GM19193 (cell line): ENCODE data around the gene CPT1A.

Source experiments
- POLR2A ChIP-seq: IDR thresholded peaks from 4 replicates; pipeline ENCODE4 v1.6.1; 2011; ENCODE audit not compliant: insufficient read depth, insufficient read length; ENCODE audit errors: extremely low read depth

Gene CPT1A

GRCh38 chr11:68859123-68859522, 17.4 kb upstream of the CPT1A start:
- TF ChIP-seq POLR2A, result no peak

GRCh38 chr11:68857037-68857586, 15.4 kb upstream of the CPT1A start:
- no peak for TF ChIP-seq POLR2A

GRCh38 chr11:68855205-68855981, 13.7 kb upstream of the CPT1A start:
- TF ChIP-seq POLR2A, result no peak

- no peak for TF ChIP-seq POLR2A
Observed at GRCh38 chr11:68854273-68854958, 12.7 kb upstream of the CPT1A start.

- no peak for TF ChIP-seq POLR2A
Observed at GRCh38 chr11:68852628-68853027, 10.9 kb upstream of the CPT1A start.

- TF ChIP-seq POLR2A, result no peak
Observed at GRCh38 chr11:68848429-68848828, 6.7 kb upstream of the CPT1A start.

GRCh38 chr11:68847395-68847794, 5.7 kb upstream of the CPT1A start:
- TF ChIP-seq POLR2A, result no peak

- TF ChIP-seq POLR2A, result no peak
Observed at GRCh38 chr11:68845351-68846002, 3.8 kb upstream of the CPT1A start.

GRCh38 chr11:68844801-68845200, 3.1 kb upstream of the CPT1A start:
- no peak for TF ChIP-seq POLR2A

GRCh38 chr11:68844376-68844775, 2.7 kb upstream of the CPT1A start:
- no peak for TF ChIP-seq POLR2A

GRCh38 chr11:68843703-68844312, 2.1 kb upstream of the CPT1A start:
- peak; percentile 31 for TF ChIP-seq POLR2A

GRCh38 chr11:68843052-68843561, 1.4 kb upstream of the CPT1A start:
- TF ChIP-seq POLR2A, result no peak

GRCh38 chr11:68842427-68843051, 823 bp upstream of the CPT1A start:
- TF ChIP-seq POLR2A, result no peak
